ENCODE data around the gene GDI2. TPM values are rescaled to one million over a fixed set of nuclear protein-coding genes. Genes with fewer than 3 reads are reported as not detected.

Gene GDI2
- total and polyA plus RNA-seq, 9 of the 15 experiments (the other 6 are each of a cell fraction or from before 2014, with no cell fraction given): 262 to 424 (median 287) TPM

GRCh38 chr10:5813341-5814109 is at the start of gene GDI2 (continued):
- no peak for TF ChIP-seq SREBF1 (IDR thresholded peaks at IDR 0.05; ENCODE audit: borderline replicate concordance, low read depth, low read length)
- TF ChIP-seq PHF21A (IDR thresholded peaks at IDR 0.05; ENCODE audit: borderline replicate concordance, low read depth): no peak
- TF ChIP-seq SIX5 (IDR thresholded peaks at IDR 0.05; ENCODE audit: borderline replicate concordance in 1 of 2, insufficient read depth in 1 of 2, low read depth in 1 of 2, low read length in 2 of 2): no peak
- TF ChIP-seq FOXP1 (CRISPR knock-in tag; IDR thresholded peaks at IDR 0.05): peak; percentile 95
- TF ChIP-seq ZNF436 (CRISPR knock-in tag; IDR thresholded peaks at IDR 0.05): no peak
- no peak for TF ChIP-seq ZC3H4 (CRISPR knock-in tag; IDR thresholded peaks at IDR 0.05; ENCODE audit: borderline replicate concordance)
- peak; percentile 51 for TF ChIP-seq HCFC1 (IDR thresholded peaks at IDR 0.05; ENCODE audit: low read depth, low read length)
- TF ChIP-seq POLR2AphosphoS2 (IDR thresholded peaks at IDR 0.05; ENCODE audit: low read length): 0 out of 2 replicates have a peak, but pooled peaks have one; percentile 42
- 0 out of 2 replicates have a peak, but pooled peaks have one; percentile 26 for TF ChIP-seq RREB1 (CRISPR knock-in tag; IDR thresholded peaks at IDR 0.05)
- 0 out of 2 replicates have a peak, but pooled peaks have one; percentile 43 for TF ChIP-seq GTF2A2 (tag; IDR thresholded peaks at IDR 0.05)
- TF ChIP-seq ETV1 (tag; conservative IDR thresholded peaks at IDR 0.05; ENCODE audit: low read depth): peak; percentile 77
- peak; percentile 84 for TF ChIP-seq SAP30 (IDR thresholded peaks at IDR 0.05; ENCODE audit: borderline replicate concordance, insufficient read depth, low read depth, low read length, poor library complexity, severe bottlenecking)
- no peak for TF ChIP-seq NR2F6 (CRISPR knock-in tag; IDR thresholded peaks at IDR 0.05)
- no peak for TF ChIP-seq POU5F1 (IDR thresholded peaks at IDR 0.05; ENCODE audit: borderline replicate concordance, low read depth, low read length, partially characterized antibody)
- no peak for TF ChIP-seq CBFA2T2 (conservative IDR thresholded peaks at IDR 0.05)
- no peak for TF ChIP-seq HDAC6 (IDR thresholded peaks at IDR 0.05; ENCODE audit: low read depth, low read length)
- TF ChIP-seq HDGF (IDR thresholded peaks at IDR 0.05): no peak
- peak; percentile 77 for TF ChIP-seq NR3C1 (CRISPR knock-in tag; IDR thresholded peaks at IDR 0.05)
- no peak for TF ChIP-seq FOXO4 (CRISPR knock-in tag; IDR thresholded peaks at IDR 0.05)
- no peak for TF ChIP-seq RBM15 (IDR thresholded peaks at IDR 0.05; ENCODE audit: insufficient read depth, low read length)
- TF ChIP-seq CTBP1 (IDR thresholded peaks at IDR 0.05; ENCODE audit: borderline replicate concordance): peak; percentile 48; the same call in 1 of the 2 replicates
- TF ChIP-seq MTA3 (IDR thresholded peaks at IDR 0.05; ENCODE audit: borderline replicate concordance): 0 out of 2 replicates have a peak, but pooled peaks have one; percentile 66

Measured in K562 (cell line).